ENCODE measurements around the gene IGSF9B.

DNA sequence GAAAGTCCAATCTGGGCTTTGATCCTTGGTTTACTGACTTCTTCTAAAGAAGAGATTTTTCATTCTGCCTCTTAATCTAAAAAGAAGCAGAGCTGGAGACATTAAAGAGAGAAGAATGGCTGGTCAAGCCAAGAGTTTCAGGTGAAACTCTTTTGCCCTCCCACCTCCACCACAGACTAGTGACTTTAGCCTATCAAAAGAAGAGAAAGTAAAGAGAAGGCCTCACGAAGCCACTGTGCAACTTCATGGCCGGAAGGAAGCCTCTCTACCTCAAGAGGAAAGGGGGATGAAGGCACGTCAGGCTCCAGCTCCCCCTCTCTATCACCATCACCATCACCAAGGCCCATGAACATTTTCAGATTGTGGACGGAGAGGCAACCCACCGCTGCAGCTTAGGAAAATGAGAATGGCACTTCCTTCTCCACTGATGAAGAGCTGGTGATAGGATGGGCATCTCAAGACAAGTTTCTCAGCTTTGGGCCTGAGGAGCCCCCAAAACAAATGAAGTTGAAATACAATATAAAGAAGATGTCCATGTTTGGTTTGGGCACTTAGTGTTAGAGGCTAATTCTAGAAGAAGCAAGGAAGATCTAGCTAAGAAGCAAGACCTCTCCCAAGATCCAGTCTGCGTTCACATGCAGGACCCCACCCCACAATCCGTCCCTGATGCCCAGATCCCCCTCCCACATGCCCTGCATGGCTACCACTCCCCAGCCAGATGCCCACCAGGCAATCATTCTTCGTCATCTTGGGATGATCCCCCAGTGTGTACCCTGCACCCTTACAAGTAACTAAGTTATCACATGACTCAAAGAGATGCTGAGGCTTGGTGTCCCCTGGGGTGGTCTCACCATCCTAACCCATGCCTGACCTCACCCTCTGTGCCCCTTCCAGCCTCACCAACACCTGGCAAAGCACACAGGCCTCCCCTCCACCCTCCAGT is 52.6 kb downstream of the IGSF9B start:
- TF ChIP-seq ZZZ3 (CRISPR knock-in tag; IDR thresholded peaks at IDR 0.05; ENCODE audit: borderline replicate concordance) = no peak
- no peak for TF ChIP-seq ZNF354B (CRISPR knock-in tag; IDR thresholded peaks at IDR 0.05)
